Smooth muscle cell (in vitro differentiated cells): ENCODE results near the gene CCDC169. TPM values are rescaled to one million over a fixed set of nuclear protein-coding genes. Genes with fewer than 3 reads are reported as not detected.
A peak's percentile ranks its signal among the peaks of the same experiment; 100 is the strongest.

Experiments used
- DNase-seq: peaks from one replicate; lab custom pipeline; 2025; ENCODE audit not compliant: unreplicated experiment; lab: John Stamatoyannopoulos, UW
- H2AFZ ChIP-seq: fragments of 200-600 bp; sonication (generic); 2 replicates; pipeline ENCODE4 v1.6.0; 2016; ENCODE audit warnings: antibody characterized with exemption, low read depth, mild to moderate bottlenecking
- H3F3A ChIP-seq: fragments of 200-600 bp; sonication (generic); 2 replicates; pipeline ENCODE4 v1.6.0; 2017; ENCODE audit warnings: antibody characterized with exemption, low read depth
- H3K27ac ChIP-seq: fragments of 200-600 bp; sonication (generic); 2 replicates; pipeline ENCODE4 v1.5.1; 2016; ENCODE audit warnings: low read depth, mild to moderate bottlenecking
- H3K27me3 ChIP-seq: fragments of 200-600 bp; sonication (generic); 2 replicates; pipeline ENCODE4 v1.6.1; 2016; ENCODE audit warnings: low read depth, mild to moderate bottlenecking
- H3K36me3 ChIP-seq: fragments of 200-600 bp; sonication (generic); 2 replicates; pipeline ENCODE4 v1.5.1; 2016; ENCODE audit warnings: low read depth
- H3K4me1 ChIP-seq: fragments of 200-600 bp; sonication (generic); 2 replicates; pipeline ENCODE4 v1.5.1; 2016; ENCODE audit warnings: low read depth
- H3K4me2 ChIP-seq: fragments of 200-600 bp; sonication (generic); 2 replicates; pipeline ENCODE4 v1.6.0; 2016; ENCODE audit warnings: mild to moderate bottlenecking
- H3K4me3 ChIP-seq: fragments of 200-600 bp; sonication (generic); 2 replicates; pipeline ENCODE4 v1.5.1; 2016; ENCODE audit warnings: mild to moderate bottlenecking
- H3K79me2 ChIP-seq: fragments of 200-600 bp; sonication (generic); 2 replicates; pipeline ENCODE4 v1.6.0; 2016; ENCODE audit warnings: low read depth, mild to moderate bottlenecking
- H3K9ac ChIP-seq: fragments of 200-600 bp; sonication (generic); 2 replicates; pipeline ENCODE4 v1.6.0; 2016; ENCODE audit warnings: low read depth
- H3K9me3 ChIP-seq: fragments of 200-600 bp; sonication (generic); replicated peaks from 2 replicates; pipeline ENCODE4 v1.5.1; 2016; ENCODE audit warnings: low read depth
- H4K20me1 ChIP-seq: fragments of 200-600 bp; sonication (generic); 2 replicates; pipeline ENCODE4 v1.6.0; 2016; ENCODE audit warnings: low read depth
- CTCF ChIP-seq: fragments of 200-600 bp; sonication (generic); IDR thresholded peaks from 2 replicates; pipeline ENCODE4 v1.5.1; 2017; ENCODE audit warnings: borderline replicate concordance, mild to moderate bottlenecking, antibody characterized with exemption; ENCODE audit not compliant: insufficient read depth, poor library complexity, severe bottlenecking
- WGBS: methylation state at CpG from one replicate; pipeline ENCODE4 v1.1.7; 2016; ENCODE audit warnings: low lambda C conversion rate; 5-methylcytosine and 5-hydroxymethylcytosine counted together
- polyA plus RNA-seq: library from polyadenylated mRNA; unstranded; fragments of >200 nt; fragmentation: Nextera tagmentation; extraction: Ambion mirVana; gene quantifications from 2 replicates; pipeline ENCODE4 v1.2.1, GENCODE V29; 2016
- total RNA-seq: library from RNA; depleted of rRNA; stranded (reverse); fragments of >200 nt; gene quantifications from 2 replicates; pipeline ENCODE4 v1.2.3, GENCODE V29; 2014

Gene CCDC169
- total RNA-seq = 0.40 and 1.1 TPM in 2 replicates
- 1.5 and 1.9 TPM in 2 replicates for polyA plus RNA-seq

- no peak for TF ChIP-seq CTCF
- Histone ChIP-seq H3K4me1 (peaks cover 7% of the 10 kb centered on the region), H3K79me2 (no peaks in the 10 kb centered on the region), H3K27me3 (no peaks in the 10 kb centered on the region), H3K4me2 (peak within 1 kb of the TSS; percentile 89), H3K9me3 (no peaks in the 10 kb centered on the region), H3F3A (no peaks in the 10 kb centered on the region), H4K20me1 (no peaks in the 10 kb centered on the region), H3K9ac (peak within 1 kb of the TSS; percentile 68), H2AFZ (peak within 1 kb of the TSS; percentile 70), H3K4me3 (peak within 1 kb of the TSS; percentile 65), H3K36me3 (no peaks in the 10 kb centered on the region), H3K27ac (no peak within 1 kb of the TSS)
- DNase-seq = peak; percentile 8
- WGBS = 17% methylated on average over 53 of the region's 53 CpGs
These were observed at the start of gene CCDC169 for GRCh38 chr13:36297366-36298338. TSS of gene CCDC169 (minus strand) at chr13:36297814. CDS start at chr13:36297719, 95 bp downstream.

- H3K9ac ChIP-seq = peak within 1 kb of the TSS; percentile 99
- TF ChIP-seq CTCF = peak; percentile 94
- H3K4me3 ChIP-seq = peak within 1 kb of the TSS; percentile 71
- peak within 1 kb of the TSS; percentile 77 for H2AFZ ChIP-seq
- peaks cover 22% of the 10 kb centered on the region for H4K20me1 ChIP-seq
- peaks cover 14% of the 10 kb centered on the region for H3K4me1 ChIP-seq
- no peaks in the 10 kb centered on the region for H3K9me3 ChIP-seq
- WGBS = 1% methylated on average over 60 of the region's 86 CpGs
- H3K36me3 ChIP-seq = no peaks in the 10 kb centered on the region
- DNase-seq = peak; percentile 97
- peaks cover 39% of the 10 kb centered on the region for H3K79me2 ChIP-seq
- no peaks in the 10 kb centered on the region for H3F3A ChIP-seq
- H3K27me3 ChIP-seq = no peaks in the 10 kb centered on the region
- peak within 1 kb of the TSS; percentile 94 for H3K4me2 ChIP-seq
- H3K27ac ChIP-seq = peak within 1 kb of the TSS; percentile 99
These were observed 48.8 kb upstream of the CCDC169 start, which contains the start of gene SPART for GRCh38 chr13:36346222-36347083. TSS of gene SPART (minus strand) at chr13:36346394. CDS start at chr13:36335830, 10,564 bp downstream.

DNA sequence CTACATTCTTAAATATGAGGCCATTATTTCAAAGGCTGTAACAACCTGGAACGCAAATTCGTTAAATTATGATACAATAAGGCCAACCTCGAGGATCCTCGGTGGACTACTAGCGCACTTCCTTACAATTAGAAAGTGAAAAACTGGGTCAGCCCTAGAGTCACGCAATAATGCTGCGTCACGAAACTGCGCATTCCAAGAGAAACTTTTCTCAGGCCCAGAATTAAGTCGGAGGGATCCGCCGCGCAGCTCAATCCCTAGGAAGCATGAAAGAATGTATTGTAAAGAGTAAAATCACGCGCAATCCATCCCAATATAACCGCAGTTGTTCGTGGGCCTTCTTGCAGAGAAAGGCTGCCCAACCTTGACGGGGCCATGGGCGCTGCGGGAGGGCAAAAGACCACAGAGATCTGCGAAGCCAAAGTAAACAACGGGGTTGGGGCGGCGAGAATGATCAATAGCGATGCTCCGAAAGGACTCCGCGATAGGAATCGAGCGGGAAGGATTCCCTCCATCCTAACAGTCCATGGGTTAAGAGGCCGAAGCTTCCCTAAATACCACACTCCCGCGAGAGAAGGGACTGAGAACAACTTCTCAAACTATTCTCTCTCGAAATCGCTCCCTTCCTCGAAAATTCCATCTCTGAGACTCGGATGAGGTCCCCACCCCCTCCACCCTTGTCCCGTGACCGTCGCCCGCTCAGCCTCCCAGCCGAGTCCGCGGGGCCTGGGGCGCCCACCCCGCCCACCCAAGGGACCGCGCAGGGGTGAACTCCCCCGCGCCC is 48.0 kb upstream of the CCDC169 start:
- H3K4me3 ChIP-seq = peak overlapping the region; percentile 71
- DNase-seq = peak; percentile 65
- peak overlapping the region; percentile 99 for H3K9ac ChIP-seq
- 1% methylated on average over 44 of the region's 50 CpGs for WGBS
- H3K79me2 ChIP-seq = peaks cover 47% of the 10 kb centered on the region
- peak overlapping the region; percentile 99 for H3K27ac ChIP-seq
- H2AFZ ChIP-seq = peak overlapping the region; percentile 36
- no peaks in the 10 kb centered on the region for H3K9me3 ChIP-seq
- H3F3A ChIP-seq = no peaks in the 10 kb centered on the region
- H3K4me2 ChIP-seq = peak overlapping the region; percentile 94
- no peak for TF ChIP-seq CTCF
- H4K20me1 ChIP-seq = peaks cover 29% of the 10 kb centered on the region
- no peaks in the 10 kb centered on the region for H3K36me3 ChIP-seq
- H3K4me1 ChIP-seq = peaks cover 14% of the 10 kb centered on the region
- no peaks in the 10 kb centered on the region for H3K27me3 ChIP-seq
